Glutamatergic neuron (in vitro differentiated cells): ENCODE results near the gene INAFM2. TPM values are rescaled to one million over a fixed set of nuclear protein-coding genes. Genes with fewer than 3 reads are reported as not detected.

Experiments
- DNase-seq: peaks from one replicate; pipeline ENCODE4 v3.0.0; 2022
- H3K27ac Mint-ChIP-seq: one replicate; pipeline ENCODE4 v1.8.0; 2020; ENCODE audit warnings: mild to moderate bottlenecking, mixed read lengths, inconsistent platforms; ENCODE audit not compliant: unreplicated experiment
- H3K27me3 Mint-ChIP-seq: one replicate; pipeline ENCODE4 v1.8.0; 2020; ENCODE audit warnings: mild to moderate bottlenecking, moderate library complexity, mixed read lengths, inconsistent platforms; ENCODE audit not compliant: unreplicated experiment
- H3K36me3 Mint-ChIP-seq: one replicate; pipeline ENCODE4 v1.8.0; 2020; ENCODE audit warnings: mild to moderate bottlenecking, mixed read lengths, inconsistent platforms; ENCODE audit not compliant: unreplicated experiment
- H3K4me1 Mint-ChIP-seq: one replicate; pipeline ENCODE4 v1.8.0; 2020; ENCODE audit warnings: mild to moderate bottlenecking, low read depth, mixed read lengths, inconsistent platforms; ENCODE audit not compliant: unreplicated experiment
- H3K4me3 Mint-ChIP-seq: one replicate; pipeline ENCODE4 v1.8.0; 2020; ENCODE audit warnings: mild to moderate bottlenecking, mixed read lengths, inconsistent platforms; ENCODE audit not compliant: unreplicated experiment
- H3K9me3 Mint-ChIP-seq: one replicate; pipeline ENCODE4 v1.8.0; 2020; ENCODE audit warnings: mild to moderate bottlenecking, moderate library complexity, mixed read lengths, inconsistent platforms; ENCODE audit not compliant: unreplicated experiment
- CTCF ChIP-seq: fragments of 200-600 bp; sonication (generic); IDR thresholded peaks from one replicate; pipeline ENCODE4 v1.5.0; 2021; ENCODE audit not compliant: partially characterized antibody, unreplicated experiment
- total RNA-seq: library from RNA; stranded (reverse); fragmentation: NEBNext Ultra II Directional; extraction: Animal tissue kit (Norgen Biotek cat#: 25700); gene quantifications from one replicate; pipeline ENCODE4 v1.2.1, GENCODE V29; 2021; ENCODE audit not compliant: unreplicated experiment

The INAFM2 gene
- total RNA-seq, 1 donor from 2014 or later, result 15.9 TPM

- Mint-ChIP-seq H3K4me3 (no peak overlapping the region), H3K36me3 (peaks cover 8% of the 10 kb centered on the region), H3K4me1 (no peaks in the 10 kb centered on the region), H3K9me3 (peaks cover 1% of the 10 kb centered on the region), H3K27ac (no peak overlapping the region), H3K27me3 (peaks cover 5% of the 10 kb centered on the region)
- TF ChIP-seq CTCF, result no peak
- DNase-seq, result no peak
Observed at GRCh38 chr15:40300771-40301170, 22.7 kb upstream of the INAFM2 start.

GRCh38 chr15:40301467-40302179 lies 21.9 kb upstream of the INAFM2 start:
- Mint-ChIP-seq H3K36me3 (peaks cover 8% of the 10 kb centered on the region), H3K4me3 (no peak overlapping the region), H3K4me1 (no peaks in the 10 kb centered on the region), H3K27me3 (peaks cover 6% of the 10 kb centered on the region), H3K27ac (no peak overlapping the region), H3K9me3 (peaks cover 1% of the 10 kb centered on the region)
- no peak for TF ChIP-seq CTCF
- no peak for DNase-seq

GRCh38 chr15:40302288-40302886 lies 21.1 kb upstream of the INAFM2 start:
- TF ChIP-seq CTCF, result no peak
- no peak overlapping the region for H3K4me3 Mint-ChIP-seq
- DNase-seq, result no peak
- H3K27me3 Mint-ChIP-seq, result peaks cover 5% of the 10 kb centered on the region
- H3K9me3 Mint-ChIP-seq, result peaks cover 1% of the 10 kb centered on the region
- H3K36me3 Mint-ChIP-seq, result peaks cover 8% of the 10 kb centered on the region
- no peaks in the 10 kb centered on the region for H3K4me1 Mint-ChIP-seq
- H3K27ac Mint-ChIP-seq, result no peak overlapping the region

- Mint-ChIP-seq H3K27ac (no peak overlapping the region), H3K9me3 (peaks cover 1% of the 10 kb centered on the region)
Observed at GRCh38 chr15:40302981-40303380, 20.5 kb upstream of the INAFM2 start.

More at GRCh38 chr15:40302981-40303380, 20.5 kb upstream of the INAFM2 start:
- TF ChIP-seq CTCF, result no peak
- DNase-seq, result no peak
- Mint-ChIP-seq H3K27me3 (peaks cover 5% of the 10 kb centered on the region), H3K4me3 (no peak overlapping the region), H3K4me1 (no peaks in the 10 kb centered on the region), H3K36me3 (peaks cover 8% of the 10 kb centered on the region)
